K562 (cell line): Measurements from ENCODE around the gene AGAP1. TPM values are rescaled to one million over a fixed set of nuclear protein-coding genes. Genes with fewer than 3 reads are reported as not detected.

ENCODE experiments used
- ATAC-seq: fragments of 200-7000 bp; cut with Tn5 transposase; 3 replicates; pipeline ENCODE4 v1.9.1; 2020; ENCODE audit warnings: moderate library complexity
- BruUV-seq: library from RNA; stranded (reverse); fragments of 400-500 nt; replicated peaks from 2 replicates; lab custom pipeline; 2021; lab: Mats Ljungman, UMichigan
- CTCF ChIA-PET: fragments of 300-600 bp; formaldehyde crosslinking; extraction: SDS; loops from one replicate; lab custom pipeline; 2021; ENCODE audit warnings: low intra/inter-chr PET ratio; lab: Yijun Ruan, JAX
- POLR2A ChIA-PET: fragments of 300-600, 350-650 bp; sonication (Branson Sonifier 250); formaldehyde crosslinking; extraction: SDS; loops from one replicate; lab custom pipeline; 2021; ENCODE audit warnings: antibody characterized with exemption, inconsistent platforms; lab: Yijun Ruan, JAX
- DNase-seq, 4 experiments: peaks; one replicate each; pipeline versions ENCODE4 v3.0.0 to v3.0.0-alpha.2; 2011 to 2018; ENCODE audit warnings: low spot score in 3 of 4, mixed read lengths in 3 of 4; ENCODE audit errors: extremely low read depth in 1 of 4
- FAIRE-seq: peaks from 2 replicates; lab custom pipeline; 2011; peaks lifted over from hg19 to GRCh38; lab: Jason Lieb, UNC
- H2AFZ ChIP-seq: 2 replicates; pipeline ENCODE4 v1.6.0; 2011; ENCODE audit warnings: low read depth, low read length, control low read depth, inconsistent platforms
- H3K27ac ChIP-seq: fragments of 200-600 bp; 3 replicates; pipeline ENCODE4 v1.8.0; 2011; ENCODE audit warnings: low read depth, mild to moderate bottlenecking, control low read depth, inconsistent platforms, low read length, moderate library complexity, mixed read lengths; ENCODE audit errors: extremely low read depth
- H3K27me3 ChIP-seq, 2 experiments: fragments of 300-600 bp in 1 of 2; 2 replicates in 1 of 2; 3 replicates in 1 of 2; pipeline versions ENCODE4 v1.6.0 to v1.8.0; 2011; ENCODE audit warnings: inconsistent platforms in 2 of 2, low read length in 2 of 2, mild to moderate bottlenecking in 1 of 2, mixed read lengths in 1 of 2, moderate library complexity in 1 of 2; ENCODE audit not compliant: control insufficient read depth in 2 of 2, insufficient read depth in 2 of 2
- H3K36me3 ChIP-seq: fragments of 300-600 bp; 3 replicates; pipeline ENCODE4 v1.8.0; 2011; ENCODE audit warnings: mild to moderate bottlenecking, low read length, inconsistent platforms; ENCODE audit not compliant: control insufficient read depth, insufficient read depth
- H3K4me1 ChIP-seq, 2 experiments: fragments of 200-600 bp in 1 of 2; replicated peaks in 1 of 2; 2 replicates in 1 of 2; 3 replicates in 1 of 2; pipeline versions ENCODE4 v1.5.1 to v1.8.0; 2011; ENCODE audit warnings: inconsistent platforms in 2 of 2, low read length in 2 of 2, mild to moderate bottlenecking in 1 of 2, mixed read lengths in 1 of 2, moderate library complexity in 1 of 2; ENCODE audit not compliant: control insufficient read depth in 2 of 2, insufficient read depth in 2 of 2
- H3K4me2 ChIP-seq: 2 replicates; pipeline ENCODE4 v1.6.1; 2011; ENCODE audit warnings: low read length, control low read depth, inconsistent platforms, mixed read lengths; ENCODE audit not compliant: insufficient read depth
- H3K4me3 ChIP-seq: fragments of 200-600 bp; sonication (generic), shearing (Covaris generic); 2 replicates; pipeline ENCODE4 v1.5.1; 2016; ENCODE audit warnings: control low read depth, inconsistent platforms
- H3K79me2 ChIP-seq: fragments of 200-600 bp; 3 replicates; pipeline ENCODE4 v1.8.0; 2011; ENCODE audit warnings: low read length, inconsistent platforms; ENCODE audit not compliant: control insufficient read depth, insufficient read depth
- H3K9ac ChIP-seq, 2 experiments: 2 replicates each; pipeline versions ENCODE4 v1.6.0 to v1.6.1; 2011; ENCODE audit warnings: low read depth in 2 of 2, low read length in 2 of 2, control low read depth in 1 of 2, inconsistent platforms in 1 of 2, mild to moderate bottlenecking in 1 of 2, mixed read lengths in 1 of 2; ENCODE audit not compliant: insufficient read depth in 1 of 2
- H3K9me1 ChIP-seq: one replicate; pipeline ENCODE4 v1.6.0; 2011; ENCODE audit warnings: inconsistent platforms, mild to moderate bottlenecking, low read length, moderate library complexity; ENCODE audit not compliant: control insufficient read depth, insufficient read depth
- H3K9me3 ChIP-seq: replicated peaks from 2 replicates; pipeline ENCODE4 v1.5.1; 2011; ENCODE audit warnings: low read depth, low read length, inconsistent platforms; ENCODE audit not compliant: control insufficient read depth, insufficient read depth
- H4K20me1 ChIP-seq: replicated peaks from 2 replicates; pipeline ENCODE4 v1.6.1; 2011; ENCODE audit warnings: low read length, inconsistent platforms, mixed read lengths; ENCODE audit not compliant: control insufficient read depth, insufficient read depth
- ATF2 ChIP-seq: sonication (generic); formaldehyde crosslinking; IDR thresholded peaks from 2 replicates; pipeline ENCODE4 v1.8.1; 2022; ENCODE audit warnings: missing genetic modification reagents
- MEIS2 ChIP-seq: fragments of 450-650 bp; IDR thresholded peaks from 2 replicates; pipeline ENCODE4 v1.6.1; 2014; ENCODE audit warnings: mild to moderate bottlenecking; ENCODE audit not compliant: partially characterized antibody
- PBX2 ChIP-seq, 2 experiments: IDR thresholded peaks in 1 of 2; conservative IDR thresholded peaks in 1 of 2; 2 replicates each; pipeline ENCODE4 v1.6.1; 2016; ENCODE audit warnings: low read depth in 2 of 2, mild to moderate bottlenecking in 1 of 2, missing compliant biosample characterization in 1 of 2, missing genetic modification characterization in 1 of 2, moderate library complexity in 1 of 2
- PKNOX1 ChIP-seq: fragments of 450-650 bp; IDR thresholded peaks from 2 replicates; pipeline ENCODE4 v1.6.1; 2016
- PRMT5 ChIP-seq: sonication (generic); formaldehyde crosslinking; IDR thresholded peaks from 2 replicates; pipeline ENCODE4 v1.5.0; 2020; ENCODE audit warnings: missing genetic modification reagents
- ZBTB17 ChIP-seq: fragments of 450-650 bp; formaldehyde crosslinking; IDR thresholded peaks from 2 replicates; pipeline ENCODE4 v1.4.0; 2020; ENCODE audit warnings: mild to moderate bottlenecking
- ZNF133 ChIP-seq: fragments of 250-450 bp; sonication (Bioruptor Pico); IDR thresholded peaks from 2 replicates; pipeline ENCODE4 v1.4.0; 2020; ENCODE audit warnings: mild to moderate bottlenecking
- WGBS: fragments of 100-300 bp; shearing (Covaris generic); methylation state at CpG from one replicate; pipeline ENCODE4 v1.1.6; 2016; ENCODE audit warnings: low coverage, mixed read lengths; ENCODE audit not compliant: insufficient coverage; ENCODE audit errors: missing lambda C conversion rate; 5-methylcytosine and 5-hydroxymethylcytosine counted together
- in situ Hi-C: fragments of 300-500 bp; cut with MboI; formaldehyde crosslinking; loops from 4 replicates; pipeline ENCODE4 v1.15.0; 2018; ENCODE audit warnings: inconsistent platforms, mixed read lengths
- intact Hi-C: fragments of 100-400 bp; cut with micrococcal nuclease; formaldehyde crosslinking; loops from 2 replicates; pipeline ENCODE4 v1.14.2; 2022
- polyA plus RNA-seq, 8 experiments: library from polyadenylated mRNA; depleted of rRNA in 4 of 8; stranded (reverse) in 5 of 8; unstranded in 3 of 8; fragments of >200 nt; fragmentation: Nextera tagmentation in 2 of 8; fragmentation: Illumina TruSeq in 1 of 8; extraction: Ambion mirVana in 2 of 8; extraction: Trizol in 1 of 8; gene quantifications; 2 replicates each; pipeline versions ENCODE4 v1.2.1 to v1.2.3, GENCODE V29; 2011 to 2014; ENCODE audit warnings: inconsistent platforms in 1 of 8, missing spikeins in 1 of 8
- total RNA-seq, 7 experiments: library from RNA; depleted of rRNA in 6 of 7; stranded (reverse); fragments of >200 nt in 6 of 7; fragmentation: Illumina TruSeq in 2 of 7; extraction: Trizol in 2 of 7; gene quantifications; 2 replicates each; pipeline versions ENCODE4 v1.2.1 to v1.2.3, GENCODE V29; 2011 to 2021; ENCODE audit warnings: low replicate concordance in 1 of 7

AGAP1 gene
- total and polyA plus RNA-seq, 9 of the 15 experiments (the other 6 are each of a cell fraction or from before 2014, with no cell fraction given) = 1.3 to 24.0 (median 10.6) TPM

- POLR2A ChIA-PET = interaction anchor here (0.7 to 1.1 kb wide), 2 partner anchors 8 to 13 kb away, joined by 3 to 4 read pairs; no protein-coding TSS in a partner anchor
- H3K27me3 ChIP-seq = no peaks in the 10 kb centered on the region
- H2AFZ ChIP-seq = no peak overlapping the region
- peaks cover 74% of the 10 kb centered on the region for H3K79me2 ChIP-seq
- no peak overlapping the region for H3K27ac ChIP-seq
- CTCF ChIA-PET = no interaction called here
- H3K4me2 ChIP-seq = no peak overlapping the region
- H3K4me3 ChIP-seq = no peak overlapping the region
- BruUV-seq = no TSS peak
- FAIRE-seq = no peak
- TF ChIP-seq PRMT5 (CRISPR knock-in tag) (no peak), ZBTB17 (CRISPR knock-in tag) (no peak), ATF2 (CRISPR knock-in tag) (no peak)
- TF ChIP-seq, all 486 proteins: peak for 0
- H3K9ac ChIP-seq = no peak overlapping the region
- H3K36me3 ChIP-seq = no peaks in the 10 kb centered on the region
- H4K20me1 ChIP-seq = peaks cover 16% of the 10 kb centered on the region; the same call in 1 of the 2 replicates
- no peaks in the 10 kb centered on the region for H3K9me1 ChIP-seq
- in situ Hi-C loops = no loop called here
- WGBS = 94% methylated on average over 7 of the region's 12 CpGs
- no peaks in the 10 kb centered on the region for H3K9me3 ChIP-seq
- intact Hi-C loops = no loop called here
- ATAC-seq (no peak), DNase-seq (no peak)
- peaks cover 0 to 3% of the 10 kb centered on the region in 2 experiments; a peak in 2 of 5 replicates for H3K4me1 ChIP-seq
These were observed 116.9 kb downstream of the AGAP1 start for GRCh38 chr2:235610696-235611257.

- H3K36me3 ChIP-seq = no peaks in the 10 kb centered on the region
- H3K9me1 ChIP-seq = no peaks in the 10 kb centered on the region
- H3K4me1 ChIP-seq = peaks cover 0 to 3% of the 10 kb centered on the region in 2 experiments; a peak in 2 of 5 replicates
- in situ Hi-C loops (no loop called here), intact Hi-C loops (no loop called here)
- ATAC-seq (no peak), DNase-seq (no peak), FAIRE-seq (no peak)
- H3K27ac ChIP-seq = no peak overlapping the region
- H3K4me3 ChIP-seq = no peak overlapping the region
- no peak overlapping the region for H3K4me2 ChIP-seq
- CTCF ChIA-PET = no interaction called here
- no peaks in the 10 kb centered on the region for H3K27me3 ChIP-seq
- H4K20me1 ChIP-seq = peaks cover 16% of the 10 kb centered on the region; the same call in 1 of the 2 replicates
- H3K9me3 ChIP-seq = no peaks in the 10 kb centered on the region
- H2AFZ ChIP-seq = no peak overlapping the region
- BruUV-seq = no TSS peak
- TF ChIP-seq PBX2 (CRISPR knock-in tag; IDR thresholded peaks at IDR 0.05; ENCODE audit: low read depth) (no peak), PBX2 (tag; conservative IDR thresholded peaks at IDR 0.05; ENCODE audit: low read depth) (0 out of 2 replicates have a peak, but pooled peaks have one; percentile 35), ZNF133 (no peak), PKNOX1 (peak; percentile 32; the same call in 1 of the 2 replicates), MEIS2 (peak; percentile 53)
- H3K79me2 ChIP-seq = peaks cover 70% of the 10 kb centered on the region
- H3K9ac ChIP-seq = no peak overlapping the region
- POLR2A ChIA-PET = interaction anchor here (0.7 to 1.1 kb wide), 2 partner anchors 8 to 13 kb away, joined by 3 to 4 read pairs; no protein-coding TSS in a partner anchor
- 0% methylated on average over 1 of the region's 1 CpG for WGBS
These were observed 117.5 kb downstream of the AGAP1 start for GRCh38 chr2:235611349-235611748.
